22Rv1 (cell line): Measurements from ENCODE around the gene HSD3B7.
"Not testable (repeated sequence)": the region's sequence is repeated elsewhere in the genome, so short reads cannot be mapped to it uniquely, and the experiment has no call there.

Source experiments
- H3K27ac ChIP-seq: fragments of 450-650 bp; 2 replicates; pipeline ENCODE4 v1.5.1; 2017
- CTCF ChIP-seq: fragments of 450-650 bp; IDR thresholded peaks from 2 replicates; pipeline ENCODE4 v1.5.1; 2017; ENCODE audit warnings: mild to moderate bottlenecking
- ZFX ChIP-seq: fragments of 450-650 bp; IDR thresholded peaks from 2 replicates; pipeline ENCODE4 v1.6.1; 2017; ENCODE audit warnings: antibody characterized with exemption, borderline replicate concordance

HSD3B7 gene

GRCh38 chr16:31008551-31008950 lies 23.5 kb downstream of the HSD3B7 start:
- H3K27ac ChIP-seq = no peak overlapping the region
- TF ChIP-seq ZFX (no peak), CTCF (no peak)

GRCh38 chr16:31009120-31009519 lies 24.1 kb downstream of the HSD3B7 start:
- H3K27ac ChIP-seq = no peak overlapping the region

GRCh38 chr16:31009894-31010584 lies 25.0 kb downstream of the HSD3B7 start:
- no peak overlapping the region for H3K27ac ChIP-seq
- TF ChIP-seq ZFX (no peak), CTCF (no peak)

More at GRCh38 chr16:31009120-31009519, 24.1 kb downstream of the HSD3B7 start:
- TF ChIP-seq ZFX (no peak), CTCF (no peak)

GRCh38 chr16:31010585-31011325 lies 25.7 kb downstream of the HSD3B7 start, which contains the start of gene STX1B:
Gene STX1B, minus strand, starts transcription at chr16:31010638. Its CDS starts 242 bp downstream, at chr16:31010396.
- no peak for TF ChIP-seq ZFX
- TF ChIP-seq CTCF = no peak
- no peak within 1 kb of the TSS for H3K27ac ChIP-seq

- H3K27ac ChIP-seq = not testable (repeated sequence)
Observed at GRCh38 chr16:31011815-31012214, 26.8 kb downstream of the HSD3B7 start.

- not testable (repeated sequence) for H3K27ac ChIP-seq
Observed at GRCh38 chr16:31013292-31013691, 28.3 kb downstream of the HSD3B7 start.

GRCh38 chr16:31016018-31016417 lies 31.0 kb downstream of the HSD3B7 start:
- no peak overlapping the region for H3K27ac ChIP-seq
- TF ChIP-seq CTCF = no peak
- TF ChIP-seq ZFX = no peak

- H3K27ac ChIP-seq = not testable (repeated sequence)
Observed at GRCh38 chr16:31017756-31018155, 32.7 kb downstream of the HSD3B7 start.

GRCh38 chr16:31020536-31020935 lies 35.5 kb downstream of the HSD3B7 start:
- no peak for TF ChIP-seq ZFX
- TF ChIP-seq CTCF = no peak
- H3K27ac ChIP-seq = no peak overlapping the region
